ENCODE measurements around the gene C11orf24. TPM values are rescaled to one million over a fixed set of nuclear protein-coding genes. Genes with fewer than 3 reads are reported as not detected.
"Not testable (repeated sequence)": the region's sequence is repeated elsewhere in the genome, so short reads cannot be mapped to it uniquely, and the experiment has no call there.

Gene C11orf24
- total and polyA plus RNA-seq, 2 donors: 5.9 to 17.7 TPM

DNA sequence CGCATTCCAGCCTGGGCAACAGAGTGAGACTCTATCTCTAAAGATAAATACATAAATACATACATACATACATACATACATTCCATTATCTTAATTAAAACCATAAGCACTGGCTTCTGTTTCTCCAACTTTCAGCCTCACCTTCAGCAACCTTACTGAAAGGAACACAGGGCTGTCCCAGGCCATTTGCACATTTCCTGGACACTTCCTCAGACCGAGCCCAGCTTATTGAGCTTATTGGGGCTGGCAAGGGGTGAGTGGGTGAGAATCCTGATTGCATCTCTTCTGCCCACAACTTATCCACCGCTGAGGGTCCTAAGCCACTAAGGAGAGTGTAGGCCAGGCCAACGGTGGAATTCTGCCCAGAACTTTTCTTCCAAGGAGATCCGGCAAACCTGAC lies 24.2 kb upstream of the C11orf24 start:
- DNase-seq (ENCODE audit: low read depth in 6 of 9, low spot score in 9 of 9): no peak
- WGBS: 96% methylated on average over 5 of the region's 5 CpGs
- H3K27me3 ChIP-seq (ENCODE audit: control insufficient read depth in 2 of 2, insufficient read depth in 1 of 2, low read length in 1 of 2): peaks cover 2 to 15% of the 10 kb centered on the region in 2 donors
- peaks cover 0 to 3% of the 10 kb centered on the region in 2 donors for H3K9me3 ChIP-seq (ENCODE audit: control insufficient read depth in 2 of 2, insufficient read depth in 1 of 2, low read length in 1 of 2)
- no peaks in the 10 kb centered on the region for H3K36me3 ChIP-seq (ENCODE audit: control insufficient read depth in 2 of 2, insufficient read depth in 2 of 2, low read length in 1 of 2)
- no peak overlapping the region for H3K4me3 ChIP-seq (ENCODE audit: low read length in 2 of 2)
- H3K27ac ChIP-seq (ENCODE audit: low read depth in 1 of 2, low read length in 1 of 2): no peak overlapping the region
- no peaks in the 10 kb centered on the region for H3K4me1 ChIP-seq (ENCODE audit: control insufficient read depth in 2 of 2, insufficient read depth in 2 of 2, low read length in 2 of 2)

DNA sequence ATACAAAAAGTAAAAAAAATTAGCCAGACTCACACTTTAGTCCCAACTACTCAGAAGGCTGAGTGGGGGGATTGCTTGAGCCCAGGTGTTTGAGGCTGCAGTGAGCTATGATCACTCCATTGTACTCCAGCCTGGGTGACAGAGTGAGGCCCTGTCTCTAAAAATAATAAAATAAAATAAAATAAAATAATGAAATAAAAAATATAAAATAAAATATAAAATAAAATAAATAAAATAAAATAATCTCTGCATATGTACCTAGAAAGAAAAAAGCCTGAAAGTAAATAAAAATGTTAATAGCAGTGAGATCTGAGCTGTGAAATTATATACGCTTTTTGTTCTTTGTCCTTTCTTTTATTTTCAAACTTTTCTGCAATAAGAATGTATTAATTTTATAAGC lies 23.5 kb upstream of the C11orf24 start:
- H3K4me1 ChIP-seq (ENCODE audit: control insufficient read depth in 2 of 2, insufficient read depth in 2 of 2, low read length in 2 of 2): no peaks in the 10 kb centered on the region
- H3K4me3 ChIP-seq (ENCODE audit: low read length in 2 of 2): no peak overlapping the region
- no peaks in the 10 kb centered on the region for H3K36me3 ChIP-seq (ENCODE audit: control insufficient read depth in 2 of 2, insufficient read depth in 2 of 2, low read length in 1 of 2)
- H3K27ac ChIP-seq (ENCODE audit: low read depth in 1 of 2, low read length in 1 of 2): no peak overlapping the region
- peaks cover 0 to 3% of the 10 kb centered on the region in 2 donors for H3K9me3 ChIP-seq (ENCODE audit: control insufficient read depth in 2 of 2, insufficient read depth in 1 of 2, low read length in 1 of 2)
- DNase-seq (ENCODE audit: low read depth in 6 of 9, low spot score in 9 of 9): no peak
- 95% methylated on average over 1 of the region's 1 CpG for WGBS
- H3K27me3 ChIP-seq (ENCODE audit: control insufficient read depth in 2 of 2, insufficient read depth in 1 of 2, low read length in 1 of 2): peaks cover 2 to 15% of the 10 kb centered on the region in 2 donors

DNA sequence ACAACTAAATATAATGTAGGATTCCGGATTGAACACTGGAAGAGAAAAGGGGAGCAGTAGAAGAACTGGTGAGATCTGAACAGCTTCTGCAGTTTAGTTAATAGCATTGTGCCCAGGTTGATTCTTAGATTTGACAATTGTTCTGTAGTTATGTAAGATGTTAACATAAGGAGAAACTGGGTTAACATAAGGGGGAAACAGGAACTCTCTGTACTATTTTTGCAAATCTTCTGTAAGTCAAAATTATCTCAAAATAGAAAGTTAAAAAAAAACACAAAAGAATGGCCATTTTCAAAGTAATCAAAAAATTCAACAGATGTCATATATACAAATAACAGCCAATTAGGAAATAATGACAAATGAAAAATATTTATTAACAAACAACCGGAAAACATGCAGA lies 21.9 kb upstream of the C11orf24 start:
- WGBS: 74% methylated on average over 2 of the region's 2 CpGs
- Histone ChIP-seq H3K4me1 (ENCODE audit: control insufficient read depth in 2 of 2, insufficient read depth in 2 of 2, low read length in 2 of 2) (no peaks in the 10 kb centered on the region), H3K27ac (ENCODE audit: low read depth in 1 of 2, low read length in 1 of 2) (no peak overlapping the region), H3K4me3 (ENCODE audit: low read length in 2 of 2) (no peak overlapping the region), H3K36me3 (ENCODE audit: control insufficient read depth in 2 of 2, insufficient read depth in 2 of 2, low read length in 1 of 2) (no peaks in the 10 kb centered on the region), H3K27me3 (ENCODE audit: control insufficient read depth in 2 of 2, insufficient read depth in 1 of 2, low read length in 1 of 2) (peaks cover 2 to 11% of the 10 kb centered on the region in 2 donors), H3K9me3 (ENCODE audit: control insufficient read depth in 2 of 2, insufficient read depth in 1 of 2, low read length in 1 of 2) (peaks cover 0 to 10% of the 10 kb centered on the region in 2 donors)
- DNase-seq (ENCODE audit: low read depth in 6 of 9, low spot score in 9 of 9): no peak

- peaks cover 0 to 6% of the 10 kb centered on the region in 2 donors for H3K9me3 ChIP-seq (ENCODE audit: control insufficient read depth in 2 of 2, insufficient read depth in 1 of 2, low read length in 1 of 2)
- H3K4me3 ChIP-seq (ENCODE audit: low read length in 2 of 2): no peak overlapping the region
- 99% methylated on average over 2 of the region's 2 CpGs for WGBS
- H3K27me3 ChIP-seq (ENCODE audit: control insufficient read depth in 2 of 2, insufficient read depth in 1 of 2, low read length in 1 of 2): no peaks in the 10 kb centered on the region
- H3K36me3 ChIP-seq (ENCODE audit: control insufficient read depth in 2 of 2, insufficient read depth in 2 of 2, low read length in 1 of 2): no peaks in the 10 kb centered on the region
- no peaks in the 10 kb centered on the region for H3K4me1 ChIP-seq (ENCODE audit: control insufficient read depth in 2 of 2, insufficient read depth in 2 of 2, low read length in 2 of 2)
- DNase-seq (ENCODE audit: low read depth in 6 of 9, low spot score in 9 of 9): no peak
- no peak overlapping the region for H3K27ac ChIP-seq (ENCODE audit: low read depth in 1 of 2, low read length in 1 of 2)
Measured at GRCh38 chr11:68289456-68289855, 17.7 kb upstream of the C11orf24 start.

DNA sequence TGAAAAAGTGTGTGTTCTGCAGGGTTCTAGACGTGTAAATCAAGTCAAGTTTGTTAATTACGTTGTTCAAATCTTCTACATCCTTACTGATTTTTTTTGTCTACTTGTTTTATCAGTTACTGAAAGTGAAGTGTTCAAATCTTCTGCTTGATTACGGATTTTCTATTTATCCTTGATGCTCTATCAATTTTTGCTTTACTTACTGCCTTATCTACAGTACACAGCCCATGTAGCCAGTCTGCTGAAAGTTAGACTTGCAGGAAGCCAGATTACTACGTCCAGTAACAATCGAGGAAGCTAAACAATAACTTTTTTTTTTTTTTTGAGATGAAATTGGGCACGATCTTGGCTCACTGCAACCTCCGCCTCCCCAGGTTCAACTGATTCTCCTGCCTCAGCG lies 15.6 kb upstream of the C11orf24 start:
- H3K36me3 ChIP-seq (ENCODE audit: control insufficient read depth in 2 of 2, insufficient read depth in 2 of 2, low read length in 1 of 2): no peaks in the 10 kb centered on the region
- WGBS: 90% methylated on average over 8 of the region's 8 CpGs
- peaks cover 0 to 6% of the 10 kb centered on the region in 2 donors for H3K9me3 ChIP-seq (ENCODE audit: control insufficient read depth in 2 of 2, insufficient read depth in 1 of 2, low read length in 1 of 2)
- H3K27me3 ChIP-seq (ENCODE audit: control insufficient read depth in 2 of 2, insufficient read depth in 1 of 2, low read length in 1 of 2): peaks cover 0 to 6% of the 10 kb centered on the region in 2 donors
- no peak for DNase-seq (ENCODE audit: low read depth in 6 of 9, low spot score in 9 of 9)
- no peak overlapping the region for H3K4me3 ChIP-seq (ENCODE audit: low read length in 2 of 2)
- H3K27ac ChIP-seq (ENCODE audit: low read depth in 1 of 2, low read length in 1 of 2): no peak overlapping the region
- H3K4me1 ChIP-seq (ENCODE audit: control insufficient read depth in 2 of 2, insufficient read depth in 2 of 2, low read length in 2 of 2): peaks cover 5 to 8% of the 10 kb centered on the region in 2 donors

DNA sequence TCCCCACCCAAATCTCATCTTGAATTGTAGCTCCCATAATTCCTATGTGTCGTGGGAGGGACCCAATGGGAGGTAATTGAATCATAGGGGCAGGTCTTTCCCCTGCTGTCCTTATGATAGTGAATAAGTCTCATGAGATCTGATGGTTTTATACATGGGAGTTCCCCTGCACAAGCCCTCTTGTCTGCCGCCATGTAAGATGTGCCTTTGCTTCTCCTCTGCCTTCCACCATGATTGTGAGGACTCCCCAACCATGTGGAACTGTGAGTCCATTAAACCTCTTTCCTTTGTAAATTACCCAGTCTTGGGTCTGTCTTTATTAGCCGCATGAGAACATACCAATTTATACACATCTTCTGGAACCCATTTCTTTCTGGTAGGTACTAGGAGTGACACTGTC lies 12.8 kb upstream of the C11orf24 start:
- WGBS: 96% methylated on average over 3 of the region's 3 CpGs
- not testable (repeated sequence) for H3K36me3 ChIP-seq (ENCODE audit: control insufficient read depth in 2 of 2, insufficient read depth in 2 of 2, low read length in 1 of 2); H3K27me3 ChIP-seq (ENCODE audit: control insufficient read depth in 2 of 2, insufficient read depth in 1 of 2, low read length in 1 of 2); H3K27ac ChIP-seq (ENCODE audit: low read depth in 1 of 2, low read length in 1 of 2); H3K4me3 ChIP-seq (ENCODE audit: low read length in 2 of 2); H3K9me3 ChIP-seq (ENCODE audit: control insufficient read depth in 2 of 2, insufficient read depth in 1 of 2, low read length in 1 of 2); DNase-seq (ENCODE audit: low read depth in 6 of 9, low spot score in 9 of 9)
- peaks cover 9 to 13% of the 10 kb centered on the region in 2 donors for H3K4me1 ChIP-seq (ENCODE audit: control insufficient read depth in 2 of 2, insufficient read depth in 2 of 2, low read length in 2 of 2)

GRCh38 chr11:68282861-68283230 lies 11.1 kb upstream of the C11orf24 start:
- Histone ChIP-seq H3K36me3 (ENCODE audit: control insufficient read depth in 2 of 2, insufficient read depth in 2 of 2, low read length in 1 of 2) (no peaks in the 10 kb centered on the region), H3K4me1 (ENCODE audit: control insufficient read depth in 2 of 2, insufficient read depth in 2 of 2, low read length in 2 of 2) (peaks cover 9 to 13% of the 10 kb centered on the region in 2 donors), H3K4me3 (ENCODE audit: low read length in 2 of 2) (no peak overlapping the region), H3K27ac (ENCODE audit: low read depth in 1 of 2, low read length in 1 of 2) (no peak overlapping the region), H3K27me3 (ENCODE audit: control insufficient read depth in 2 of 2, insufficient read depth in 1 of 2, low read length in 1 of 2) (peaks cover 0 to 6% of the 10 kb centered on the region in 2 donors), H3K9me3 (ENCODE audit: control insufficient read depth in 2 of 2, insufficient read depth in 1 of 2, low read length in 1 of 2) (no peaks in the 10 kb centered on the region)
- DNase-seq (ENCODE audit: low read depth in 6 of 9, low spot score in 9 of 9): no peak
- WGBS: 90% methylated on average over 14 of the region's 14 CpGs

DNA sequence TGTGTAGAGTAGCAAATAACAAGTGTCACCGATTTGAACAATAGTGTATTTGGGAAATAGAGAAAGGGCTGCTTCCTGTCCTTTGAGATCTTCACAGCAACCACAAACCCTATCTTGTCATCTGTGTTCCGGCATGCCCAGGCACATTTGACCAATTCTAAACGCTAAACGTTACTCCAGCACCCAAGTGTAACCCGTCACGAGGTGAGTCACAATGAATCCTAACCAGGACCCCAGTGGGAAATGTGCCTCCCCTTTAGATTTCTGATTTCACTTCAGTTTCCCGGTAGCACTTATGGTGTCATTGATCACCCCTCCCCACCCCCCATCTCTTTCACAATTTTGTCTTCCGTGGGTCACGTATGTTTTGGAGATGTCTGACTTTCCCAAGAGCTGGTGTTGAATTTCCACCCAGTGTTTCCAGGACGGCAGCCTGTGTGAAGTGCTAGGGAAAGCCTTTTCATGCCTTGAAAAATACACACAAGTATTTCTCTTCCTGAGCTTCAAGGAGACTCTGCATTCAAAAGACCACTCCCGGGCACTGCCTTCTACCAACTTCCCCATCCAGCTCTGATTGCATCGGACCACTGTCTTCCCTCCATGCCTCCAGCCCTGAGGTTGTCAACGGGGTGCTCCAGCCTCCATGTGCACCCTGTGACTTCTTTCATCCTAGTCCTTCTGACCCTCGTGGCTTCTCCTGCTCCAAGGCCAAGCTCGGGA lies 10.5 kb upstream of the C11orf24 start:
- Histone ChIP-seq H3K4me1 (ENCODE audit: control insufficient read depth in 2 of 2, insufficient read depth in 2 of 2, low read length in 2 of 2) (peaks cover 9 to 13% of the 10 kb centered on the region in 2 donors), H3K36me3 (ENCODE audit: control insufficient read depth in 2 of 2, insufficient read depth in 2 of 2, low read length in 1 of 2) (no peaks in the 10 kb centered on the region), H3K27me3 (ENCODE audit: control insufficient read depth in 2 of 2, insufficient read depth in 1 of 2, low read length in 1 of 2) (peaks cover 0 to 6% of the 10 kb centered on the region in 2 donors), H3K4me3 (ENCODE audit: low read length in 2 of 2) (no peak overlapping the region), H3K27ac (ENCODE audit: low read depth in 1 of 2, low read length in 1 of 2) (peak overlapping the region in 1 of 2 donors; percentile 19), H3K9me3 (ENCODE audit: control insufficient read depth in 2 of 2, insufficient read depth in 1 of 2, low read length in 1 of 2) (no peaks in the 10 kb centered on the region)
- peak in 1 of 9 donors; percentile 49 for DNase-seq (ENCODE audit: low read depth in 6 of 9, low spot score in 9 of 9)
- 19% methylated on average over 15 of the region's 15 CpGs for WGBS

- DNase-seq (ENCODE audit: low read depth in 6 of 9, low spot score in 9 of 9): no peak
- Histone ChIP-seq H3K36me3 (ENCODE audit: control insufficient read depth in 2 of 2, insufficient read depth in 2 of 2, low read length in 1 of 2) (no peaks in the 10 kb centered on the region), H3K27ac (ENCODE audit: low read depth in 1 of 2, low read length in 1 of 2) (no peak overlapping the region), H3K4me1 (ENCODE audit: control insufficient read depth in 2 of 2, insufficient read depth in 2 of 2, low read length in 2 of 2) (peaks cover 9 to 13% of the 10 kb centered on the region in 2 donors), H3K4me3 (ENCODE audit: low read length in 2 of 2) (no peak overlapping the region), H3K9me3 (ENCODE audit: control insufficient read depth in 2 of 2, insufficient read depth in 1 of 2, low read length in 1 of 2) (no peaks in the 10 kb centered on the region), H3K27me3 (ENCODE audit: control insufficient read depth in 2 of 2, insufficient read depth in 1 of 2, low read length in 1 of 2) (peaks cover 0 to 6% of the 10 kb centered on the region in 2 donors)
- WGBS: 88% methylated on average over 5 of the region's 5 CpGs
Measured at GRCh38 chr11:68279676-68280075, 7.9 kb upstream of the C11orf24 start.

All from thymus (tissue), 11 donors.